ENCODE measurements around the gene FBXO40.

GRCh38 chr3:121659586-121659985 is 66.4 kb downstream of the FBXO40 start:
- TF ChIP-seq CTCF (conservative IDR thresholded peaks at IDR 0.05; ENCODE audit: low read depth in 2 of 2) (no peak), EZH2phosphoT487 (IDR thresholded peaks at IDR 0.05; ENCODE audit: unreplicated experiment) (no peak), EZH2 (IDR thresholded peaks at IDR 0.05; ENCODE audit: low read depth, unreplicated experiment) (no peak), POLR2AphosphoS5 (IDR thresholded peaks at IDR 0.05; ENCODE audit: low read depth) (no peak), CREB1 (CRISPR knock-in tag; IDR thresholded peaks at IDR 0.05; ENCODE audit: low read depth) (no peak), STAT1 (IDR thresholded peaks at IDR 0.05; ENCODE audit: unreplicated experiment) (no peak), ZNF331 (CRISPR knock-in tag; IDR thresholded peaks at IDR 0.05; ENCODE audit: low read depth) (no peak), ZNF462 (CRISPR knock-in tag; IDR thresholded peaks at IDR 0.05) (no peak), ZNF114 (CRISPR knock-in tag; IDR thresholded peaks at IDR 0.05) (no peak), NANOG (IDR thresholded peaks at IDR 0.05; ENCODE audit: borderline replicate concordance) (no peak), JUNB (IDR thresholded peaks at IDR 0.05; ENCODE audit: unreplicated experiment) (no peak)
- TF ChIP-seq, protein P1, sequence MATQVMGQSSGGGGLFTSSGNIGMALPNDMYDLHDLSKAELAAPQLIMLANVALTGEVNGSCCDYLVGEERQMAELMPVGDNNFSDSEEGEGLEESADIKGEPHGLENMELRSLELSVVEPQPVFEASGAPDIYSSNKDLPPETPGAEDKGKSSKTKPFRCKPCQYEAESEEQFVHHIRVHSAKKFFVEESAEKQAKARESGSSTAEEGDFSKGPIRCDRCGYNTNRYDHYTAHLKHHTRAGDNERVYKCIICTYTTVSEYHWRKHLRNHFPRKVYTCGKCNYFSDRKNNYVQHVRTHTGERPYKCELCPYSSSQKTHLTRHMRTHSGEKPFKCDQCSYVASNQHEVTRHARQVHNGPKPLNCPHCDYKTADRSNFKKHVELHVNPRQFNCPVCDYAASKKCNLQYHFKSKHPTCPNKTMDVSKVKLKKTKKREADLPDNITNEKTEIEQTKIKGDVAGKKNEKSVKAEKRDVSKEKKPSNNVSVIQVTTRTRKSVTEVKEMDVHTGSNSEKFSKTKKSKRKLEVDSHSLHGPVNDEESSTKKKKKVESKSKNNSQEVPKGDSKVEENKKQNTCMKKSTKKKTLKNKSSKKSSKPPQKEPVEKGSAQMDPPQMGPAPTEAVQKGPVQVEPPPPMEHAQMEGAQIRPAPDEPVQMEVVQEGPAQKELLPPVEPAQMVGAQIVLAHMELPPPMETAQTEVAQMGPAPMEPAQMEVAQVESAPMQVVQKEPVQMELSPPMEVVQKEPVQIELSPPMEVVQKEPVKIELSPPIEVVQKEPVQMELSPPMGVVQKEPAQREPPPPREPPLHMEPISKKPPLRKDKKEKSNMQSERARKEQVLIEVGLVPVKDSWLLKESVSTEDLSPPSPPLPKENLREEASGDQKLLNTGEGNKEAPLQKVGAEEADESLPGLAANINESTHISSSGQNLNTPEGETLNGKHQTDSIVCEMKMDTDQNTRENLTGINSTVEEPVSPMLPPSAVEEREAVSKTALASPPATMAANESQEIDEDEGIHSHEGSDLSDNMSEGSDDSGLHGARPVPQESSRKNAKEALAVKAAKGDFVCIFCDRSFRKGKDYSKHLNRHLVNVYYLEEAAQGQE (IDR thresholded peaks at IDR 0.05; ENCODE audit: unreplicated experiment): no peak
- TF ChIP-seq, protein P2, sequence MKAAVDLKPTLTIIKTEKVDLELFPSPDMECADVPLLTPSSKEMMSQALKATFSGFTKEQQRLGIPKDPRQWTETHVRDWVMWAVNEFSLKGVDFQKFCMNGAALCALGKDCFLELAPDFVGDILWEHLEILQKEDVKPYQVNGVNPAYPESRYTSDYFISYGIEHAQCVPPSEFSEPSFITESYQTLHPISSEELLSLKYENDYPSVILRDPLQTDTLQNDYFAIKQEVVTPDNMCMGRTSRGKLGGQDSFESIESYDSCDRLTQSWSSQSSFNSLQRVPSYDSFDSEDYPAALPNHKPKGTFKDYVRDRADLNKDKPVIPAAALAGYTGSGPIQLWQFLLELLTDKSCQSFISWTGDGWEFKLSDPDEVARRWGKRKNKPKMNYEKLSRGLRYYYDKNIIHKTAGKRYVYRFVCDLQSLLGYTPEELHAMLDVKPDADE (IDR thresholded peaks at IDR 0.05): no peak

Measured in GM23338 (cell line).